Endothelial cell of umbilical vein (primary cell): ENCODE measurements around the gene CHCHD3. TPM values are rescaled to one million over a fixed set of nuclear protein-coding genes. Genes with fewer than 3 reads are reported as not detected.

Experiments
- BruUV-seq: library from RNA; stranded (reverse); fragments of 400-500 nt; replicated peaks from 2 replicates; lab custom pipeline; 2021; lab: Mats Ljungman, UMichigan
- CTCF ChIA-PET: fragments of 300-600, 350-600 bp; sonication (Branson Sonifier 250); formaldehyde crosslinking; loops from one replicate; lab custom pipeline; 2021; ENCODE audit warnings: antibody characterized with exemption, inconsistent platforms; lab: Charles Lee
- POLR2A ChIA-PET: fragments of 300-600, 350-600 bp; sonication (Branson Sonifier 250); formaldehyde crosslinking; loops from one replicate; lab custom pipeline; 2021; ENCODE audit warnings: antibody characterized with exemption, inconsistent platforms; lab: Charles Lee
- DNase-seq: peaks from one replicate; pipeline ENCODE4 v3.0.0-alpha.2; 2011; ENCODE audit warnings: low read depth, low spot score
- FAIRE-seq: peaks from 2 replicates; lab custom pipeline; 2011; peaks lifted over from hg19 to GRCh38; lab: Jason Lieb, UNC
- H2AFZ ChIP-seq: 2 replicates; pipeline ENCODE4 v1.6.0; 2012; ENCODE audit warnings: low read depth, low read length, control low read depth, inconsistent platforms
- H3K27ac ChIP-seq: 2 replicates; pipeline ENCODE4 v1.5.1; 2011; ENCODE audit warnings: low read depth, mild to moderate bottlenecking, control low read depth, low read length, moderate library complexity; ENCODE audit not compliant: insufficient read depth
- H3K27me3 ChIP-seq, 2 experiments: 2 replicates each; pipeline versions ENCODE4 v1.6.0 to v1.6.1; 2011; ENCODE audit warnings: low read length in 2 of 2, mixed read lengths in 1 of 2; ENCODE audit not compliant: control insufficient read depth in 2 of 2, insufficient read depth in 2 of 2
- H3K36me3 ChIP-seq, 2 experiments: 2 replicates in 1 of 2; 3 replicates in 1 of 2; pipeline ENCODE4 v1.5.1; 2011; ENCODE audit warnings: low read length in 2 of 2, mild to moderate bottlenecking in 1 of 2, moderate library complexity in 1 of 2; ENCODE audit not compliant: control insufficient read depth in 2 of 2, insufficient read depth in 2 of 2; ENCODE audit errors: extremely low read depth in 1 of 2
- H3K4me1 ChIP-seq: 3 replicates; pipeline ENCODE4 v1.5.1; 2011; ENCODE audit warnings: mild to moderate bottlenecking, low read length; ENCODE audit not compliant: control insufficient read depth, insufficient read depth; ENCODE audit errors: extremely low read depth
- H3K4me2 ChIP-seq: 2 replicates; pipeline ENCODE4 v1.6.1; 2011; ENCODE audit warnings: low read length, control low read depth, mixed read lengths; ENCODE audit not compliant: insufficient read depth
- H3K4me3 ChIP-seq, 3 experiments: fragments of 200-600 bp in 1 of 3; sonication (generic), shearing (Covaris generic) in 1 of 3; replicated peaks in 1 of 3; 2 replicates each; pipeline ENCODE4 v1.5.1; 2011 to 2016; ENCODE audit warnings: control low read depth in 3 of 3, low read length in 3 of 3, mild to moderate bottlenecking in 2 of 3, inconsistent platforms in 1 of 3, low read depth in 1 of 3, moderate library complexity in 1 of 3; ENCODE audit not compliant: insufficient read depth in 1 of 3
- H3K79me2 ChIP-seq: 2 replicates; pipeline ENCODE4 v1.6.0; 2012; ENCODE audit warnings: low read length, inconsistent platforms; ENCODE audit not compliant: control insufficient read depth, insufficient read depth
- H3K9ac ChIP-seq: replicated peaks from 2 replicates; pipeline ENCODE3; 2011; ENCODE audit warnings: low read length, control low read depth; ENCODE audit not compliant: insufficient read depth; ENCODE audit errors: extremely low read depth
- H3K9me1 ChIP-seq: replicated peaks from 3 replicates; pipeline ENCODE4 v1.6.0; 2011; ENCODE audit warnings: mild to moderate bottlenecking, low read length; ENCODE audit not compliant: control insufficient read depth, insufficient read depth; ENCODE audit errors: extremely low read depth
- H3K9me3 ChIP-seq: replicated peaks from 2 replicates; pipeline ENCODE4 v1.5.1; 2012; ENCODE audit warnings: low read length, inconsistent platforms; ENCODE audit not compliant: control insufficient read depth, insufficient read depth
- H4K20me1 ChIP-seq: replicated peaks from 2 replicates; pipeline ENCODE3; 2011; ENCODE audit warnings: mild to moderate bottlenecking, low read length; ENCODE audit not compliant: control insufficient read depth, insufficient read depth; ENCODE audit errors: extremely low read depth
- CTCF ChIP-seq, 2 donors: IDR thresholded peaks; 1 replicate in 1 of 2; 2 replicates in 1 of 2; pipeline ENCODE4 v1.5.1; 2011; ENCODE audit warnings: low read length in 2 of 2, mild to moderate bottlenecking in 2 of 2, moderate library complexity in 2 of 2, control low read depth in 1 of 2, inconsistent platforms in 1 of 2, low read depth in 1 of 2; ENCODE audit not compliant: insufficient read depth in 1 of 2; ENCODE audit errors: extremely low read depth in 1 of 2
- EZH2 ChIP-seq: IDR thresholded peaks from 2 replicates; pipeline ENCODE4 v1.6.1; 2012; ENCODE audit warnings: borderline replicate concordance, low read depth, mild to moderate bottlenecking, moderate library complexity, low read length, inconsistent platforms; ENCODE audit not compliant: severe bottlenecking
- FOS ChIP-seq: IDR thresholded peaks from 2 replicates; pipeline ENCODE4 v1.6.1; 2011; ENCODE audit warnings: mild to moderate bottlenecking, low read length, moderate library complexity, borderline replicate concordance; ENCODE audit not compliant: insufficient read depth
- GATA2 ChIP-seq: IDR thresholded peaks from 2 replicates; pipeline ENCODE4 v1.7.0; 2011; ENCODE audit warnings: low read depth, mild to moderate bottlenecking, moderate library complexity, mixed read lengths, low read length; ENCODE audit not compliant: insufficient read length, insufficient read depth
- JUN ChIP-seq: IDR thresholded peaks from 2 replicates; pipeline ENCODE4 v1.6.1; 2011; ENCODE audit warnings: borderline replicate concordance, low read depth; ENCODE audit not compliant: insufficient read length, insufficient read depth
- MAX ChIP-seq: IDR thresholded peaks from 2 replicates; pipeline ENCODE4 v1.6.1; 2011; ENCODE audit not compliant: insufficient read depth, insufficient read length
- MYC ChIP-seq: IDR thresholded peaks from one replicate; pipeline ENCODE4 v1.6.1; 2011; ENCODE audit warnings: mild to moderate bottlenecking, low read depth, low read length
- POLR2A ChIP-seq: IDR thresholded peaks from 2 replicates; pipeline ENCODE4 v1.6.1; 2012; ENCODE audit warnings: low read depth, mild to moderate bottlenecking, control low read depth, low read length
- POLR2AphosphoS5 ChIP-seq: IDR thresholded peaks from 2 replicates; pipeline ENCODE4 v1.6.1; 2012; ENCODE audit warnings: low read depth, mild to moderate bottlenecking, control low read depth, low read length, moderate library complexity; ENCODE audit not compliant: insufficient read depth
- dilution Hi-C: fragments of 300-500 bp; cut with MboI; formaldehyde crosslinking; loops from one replicate; pipeline ENCODE4 v1.15.0; 2019; ENCODE audit warnings: low sequenced_read_pairs; ENCODE audit not compliant: extremely low pct_ligation_motif_present
- intact Hi-C: fragments of 100-400 bp; cut with micrococcal nuclease; formaldehyde crosslinking; loops from one replicate; pipeline ENCODE4 v1.10.0; 2022
- polyA plus RNA-seq, 4 experiments: library from polyadenylated mRNA; depleted of rRNA in 3 of 4; stranded (reverse) in 3 of 4; unstranded in 1 of 4; fragments of >200 nt; gene quantifications; 2 replicates each; pipeline versions ENCODE4 v1.2.1 to v1.2.3, GENCODE V29; 2011 to 2012; ENCODE audit warnings: missing spikeins in 1 of 4
- total RNA-seq: library from RNA; stranded (reverse); gene quantifications from 2 replicates; pipeline ENCODE4 v1.2.3, GENCODE V29; 2021

The CHCHD3 gene
- total and polyA plus RNA-seq, 2 donors (not counting 3 experiments of a cell fraction or from before 2014, with no cell fraction given), result 22.0 to 63.7 TPM

DNA sequence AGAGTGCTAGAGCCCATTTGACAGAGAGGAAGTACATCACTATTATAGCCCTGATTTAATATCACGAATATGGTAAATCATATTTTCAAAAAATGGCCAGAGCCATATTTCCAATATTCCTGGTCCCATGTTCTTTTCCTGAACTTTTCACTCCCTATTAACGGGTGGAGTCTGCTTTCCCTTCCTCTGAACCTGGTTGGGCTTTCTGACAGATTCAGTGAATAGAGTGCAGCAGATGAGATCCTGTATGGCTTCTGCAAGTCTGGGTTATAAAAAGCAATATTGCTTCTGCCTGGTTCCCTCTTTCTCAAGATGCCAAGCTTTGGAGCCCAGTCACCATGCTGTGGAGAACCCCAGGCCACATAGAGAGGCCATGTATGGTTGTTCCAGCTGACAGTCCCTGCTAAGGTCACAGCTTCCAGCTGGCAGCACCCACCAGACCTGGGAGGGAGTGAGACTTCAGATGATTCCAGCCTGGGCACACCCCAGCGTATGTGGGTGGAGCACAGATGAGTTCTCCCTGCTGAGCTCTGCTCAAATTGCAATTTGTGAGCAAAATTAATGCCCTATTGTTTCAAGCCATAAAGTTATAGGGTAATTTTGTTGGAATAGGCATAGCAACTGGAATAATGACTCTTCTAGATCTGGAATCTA, 17.9 kb upstream of the CHCHD3 start:
- Histone ChIP-seq H2AFZ (no peak overlapping the region), H3K9me3 (no peaks in the 10 kb centered on the region), H3K4me2 (no peak overlapping the region), H3K4me3 (no peak overlapping the region), H3K9me1 (no peaks in the 10 kb centered on the region), H3K36me3 (no peaks in the 10 kb centered on the region), H3K4me1 (no peaks in the 10 kb centered on the region), H3K27ac (no peak overlapping the region), H3K79me2 (no peaks in the 10 kb centered on the region), H3K9ac (no peak overlapping the region), H3K27me3 (peaks cover 3 to 12% of the 10 kb centered on the region in 2 experiments), H4K20me1 (no peaks in the 10 kb centered on the region)
- ChIA-PET POLR2A (no interaction called here), CTCF (no interaction called here)
- FAIRE-seq (no peak), DNase-seq (no peak)
- dilution Hi-C loops (no loop called here), intact Hi-C loops (no loop called here)
- BruUV-seq, result no TSS peak
- no peak for TF ChIP-seq EZH2
- TF ChIP-seq MAX, result no peak
- TF ChIP-seq POLR2AphosphoS5, result no peak
- TF ChIP-seq CTCF (IDR thresholded peaks at IDR 0.05; ENCODE audit: extremely low read depth in 1 of 2, insufficient read depth in 1 of 2, low read depth in 1 of 2, low read length in 2 of 2), result no peak
- no peak for TF ChIP-seq FOS
- no peak for TF ChIP-seq POLR2A
- TF ChIP-seq JUN, result no peak
- TF ChIP-seq GATA2, result no peak
- no peak for TF ChIP-seq MYC
